ENCODE results near the gene TBL1X. TPM values are rescaled to one million over a fixed set of nuclear protein-coding genes. Genes with fewer than 3 reads are reported as not detected.
"Not testable (repeated sequence)": the region's sequence is repeated elsewhere in the genome, so short reads cannot be mapped to it uniquely, and the experiment has no call there.

The TBL1X gene
- total RNA-seq, 6 experiments from 2014 or later = 18.0 to 40.7 (median 20.8) TPM

DNA sequence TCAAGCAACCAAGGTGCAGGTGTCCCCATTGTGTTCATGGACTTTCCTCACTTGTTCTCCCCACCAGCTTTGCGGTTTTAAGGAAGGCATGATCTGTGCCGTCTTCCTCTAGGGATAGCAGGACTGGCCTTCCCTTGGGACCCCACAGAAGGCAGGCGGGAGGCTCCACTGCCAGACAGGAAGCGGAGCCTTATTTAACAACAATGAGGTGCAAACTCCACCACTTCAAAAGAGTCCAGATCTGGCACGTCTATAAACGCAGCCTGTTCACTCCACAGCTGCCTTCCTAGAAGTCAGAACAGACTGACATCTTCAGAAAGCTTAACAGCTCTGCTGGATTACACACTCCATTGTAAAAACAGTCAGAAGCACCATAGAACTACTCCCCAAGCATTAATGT, 302.5 kb downstream of the TBL1X start:
- intact Hi-C loops (cut with DNase I) = no loop called here
- no peak for ATAC-seq
- WGBS (ENCODE audit: insufficient coverage, low coverage, low lambda C conversion rate, missing lambda C conversion rate) = 45% methylated on average over 6 of the region's 6 CpGs
- no peak overlapping the region for H3K27ac ChIP-seq
- TF ChIP-seq POLR2A (IDR thresholded peaks at IDR 0.05) = no peak
- no peak for DNase-seq
- H3K27me3 ChIP-seq = peaks cover 0 to 4% of the 10 kb centered on the region in 2 donors
- H3K4me1 ChIP-seq = no peaks in the 10 kb centered on the region
- H3K9me3 ChIP-seq = no peaks in the 10 kb centered on the region
- no peak overlapping the region for H3K4me3 ChIP-seq
- no peaks in the 10 kb centered on the region for H3K36me3 ChIP-seq

DNA sequence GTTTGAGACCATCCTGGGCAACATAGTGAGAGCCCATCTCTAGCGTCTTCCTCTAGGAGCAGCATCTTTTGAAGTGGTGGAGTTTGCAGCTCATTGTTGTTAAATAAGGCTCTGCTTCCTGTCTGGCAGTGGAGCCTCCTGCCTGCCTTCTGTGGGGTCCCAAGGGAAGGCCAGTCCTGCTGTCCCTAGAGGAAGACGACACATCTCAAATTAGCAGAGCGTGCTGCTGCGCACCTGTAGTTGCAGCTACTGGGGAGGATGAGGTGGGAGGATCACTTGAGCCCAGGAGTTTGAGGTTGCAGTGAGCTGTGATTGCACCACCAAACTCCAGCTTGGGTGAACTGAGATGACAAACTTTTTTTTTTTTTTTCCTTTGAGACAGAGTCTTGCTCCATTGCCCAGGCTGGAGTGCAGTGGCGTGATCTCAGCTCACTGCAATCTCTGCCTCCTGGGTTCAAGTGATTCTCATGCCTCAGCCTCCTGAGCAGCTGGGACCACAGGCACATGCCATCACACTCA, 303.5 kb downstream of the TBL1X start:
- intact Hi-C loops (cut with DNase I); H3K4me1 ChIP-seq; H3K36me3 ChIP-seq; DNase-seq; H3K27ac ChIP-seq; ATAC-seq; H3K9me3 ChIP-seq; H3K27me3 ChIP-seq; H3K4me3 ChIP-seq: not testable (repeated sequence)
- WGBS (ENCODE audit: insufficient coverage, low coverage, low lambda C conversion rate, missing lambda C conversion rate) = 70% methylated on average over 4 of the region's 5 CpGs

DNA sequence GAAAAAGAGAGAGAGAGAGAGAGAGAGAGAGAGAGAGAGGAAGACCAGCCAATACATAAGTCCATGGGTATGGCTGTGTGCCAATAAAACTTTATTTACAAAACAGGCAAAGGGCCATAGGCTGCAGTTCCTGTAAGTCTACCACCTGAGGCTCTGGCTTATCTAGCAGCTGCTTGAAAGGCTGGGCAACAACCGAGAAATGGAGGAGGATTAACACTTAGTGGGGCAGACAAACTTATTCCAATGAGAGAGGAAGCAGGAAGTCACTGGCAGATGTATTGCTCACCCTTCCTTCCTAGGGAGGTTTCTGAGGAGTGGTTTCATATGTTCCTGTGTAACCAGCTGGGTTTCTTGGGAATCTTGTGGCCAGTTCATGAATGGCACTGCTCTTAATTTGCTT, 305.5 kb downstream of the TBL1X start:
- peaks cover 0 to 4% of the 10 kb centered on the region in 2 donors for H3K27me3 ChIP-seq
- H3K36me3 ChIP-seq = no peaks in the 10 kb centered on the region
- H3K9me3 ChIP-seq = no peaks in the 10 kb centered on the region
- TF ChIP-seq, protein P1, sequence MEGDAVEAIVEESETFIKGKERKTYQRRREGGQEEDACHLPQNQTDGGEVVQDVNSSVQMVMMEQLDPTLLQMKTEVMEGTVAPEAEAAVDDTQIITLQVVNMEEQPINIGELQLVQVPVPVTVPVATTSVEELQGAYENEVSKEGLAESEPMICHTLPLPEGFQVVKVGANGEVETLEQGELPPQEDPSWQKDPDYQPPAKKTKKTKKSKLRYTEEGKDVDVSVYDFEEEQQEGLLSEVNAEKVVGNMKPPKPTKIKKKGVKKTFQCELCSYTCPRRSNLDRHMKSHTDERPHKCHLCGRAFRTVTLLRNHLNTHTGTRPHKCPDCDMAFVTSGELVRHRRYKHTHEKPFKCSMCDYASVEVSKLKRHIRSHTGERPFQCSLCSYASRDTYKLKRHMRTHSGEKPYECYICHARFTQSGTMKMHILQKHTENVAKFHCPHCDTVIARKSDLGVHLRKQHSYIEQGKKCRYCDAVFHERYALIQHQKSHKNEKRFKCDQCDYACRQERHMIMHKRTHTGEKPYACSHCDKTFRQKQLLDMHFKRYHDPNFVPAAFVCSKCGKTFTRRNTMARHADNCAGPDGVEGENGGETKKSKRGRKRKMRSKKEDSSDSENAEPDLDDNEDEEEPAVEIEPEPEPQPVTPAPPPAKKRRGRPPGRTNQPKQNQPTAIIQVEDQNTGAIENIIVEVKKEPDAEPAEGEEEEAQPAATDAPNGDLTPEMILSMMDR (IDR thresholded peaks at IDR 0.05) = no peak
- TF ChIP-seq POLR2A (IDR thresholded peaks at IDR 0.05) = no peak
- DNase-seq (no peak), ATAC-seq (no peak)
- H3K27ac ChIP-seq = no peak overlapping the region
- H3K4me3 ChIP-seq = no peak overlapping the region
- 40% methylated on average over 1 of the region's 1 CpG for WGBS (ENCODE audit: insufficient coverage, low coverage, low lambda C conversion rate, missing lambda C conversion rate)
- H3K4me1 ChIP-seq = no peaks in the 10 kb centered on the region
- intact Hi-C loops (cut with DNase I) = no loop called here

DNA sequence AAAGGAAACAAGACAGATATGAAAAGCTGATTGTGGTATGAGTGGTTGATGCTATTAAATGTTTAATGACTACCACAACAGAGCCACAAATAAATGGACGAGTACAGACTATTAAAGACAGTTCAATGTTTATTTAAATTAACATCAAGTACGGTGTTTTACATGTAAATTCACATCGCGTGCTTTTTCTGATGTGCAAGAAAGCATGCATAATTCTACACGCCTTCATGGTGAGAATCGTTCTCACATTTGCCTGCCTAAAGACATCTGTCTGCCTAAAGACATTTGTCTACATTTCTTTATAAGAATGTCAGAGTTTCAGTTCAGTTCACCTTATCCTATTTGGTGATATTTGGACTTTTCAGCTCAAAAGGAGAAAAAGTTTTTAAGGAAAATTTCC, 308.1 kb downstream of the TBL1X start:
- Histone ChIP-seq H3K4me1 (no peaks in the 10 kb centered on the region), H3K9me3 (no peaks in the 10 kb centered on the region), H3K36me3 (no peaks in the 10 kb centered on the region), H3K27ac (no peak overlapping the region), H3K27me3 (no peaks in the 10 kb centered on the region), H3K4me3 (no peak overlapping the region)
- intact Hi-C loops (cut with DNase I) = no loop called here
- DNase-seq = no peak
- no peak for ATAC-seq
- 75% methylated on average over 6 of the region's 6 CpGs for WGBS (ENCODE audit: insufficient coverage, low coverage, low lambda C conversion rate, missing lambda C conversion rate)
- TF ChIP-seq, protein P1 (IDR thresholded peaks at IDR 0.05) = no peak
- TF ChIP-seq POLR2A (IDR thresholded peaks at IDR 0.05) = no peak

DNA sequence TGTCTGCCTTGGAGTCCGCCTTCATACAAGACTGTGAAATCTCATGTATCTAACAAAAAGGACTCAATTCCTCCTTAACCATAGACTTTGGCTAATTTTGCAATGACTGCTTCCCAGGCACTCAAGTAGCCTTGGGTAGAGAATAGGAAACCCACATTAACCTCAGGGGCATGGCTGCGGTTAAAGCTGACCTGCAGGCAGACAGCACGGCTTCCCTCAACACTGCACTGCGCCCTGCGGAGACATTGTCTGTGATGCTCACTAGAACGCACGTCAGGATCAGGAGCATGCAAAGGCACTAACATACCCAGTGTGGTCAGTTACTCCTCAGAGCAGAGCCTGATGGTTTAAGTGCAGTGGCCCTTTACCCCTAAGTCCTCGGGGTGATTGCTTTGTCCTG, 311.1 kb downstream of the TBL1X start:
- Histone ChIP-seq H3K4me3 (no peak overlapping the region), H3K27ac (no peak overlapping the region), H3K27me3 (no peaks in the 10 kb centered on the region), H3K9me3 (no peaks in the 10 kb centered on the region), H3K36me3 (no peaks in the 10 kb centered on the region), H3K4me1 (no peaks in the 10 kb centered on the region)
- TF ChIP-seq, protein P1 (IDR thresholded peaks at IDR 0.05) = no peak
- no peak for TF ChIP-seq POLR2A (IDR thresholded peaks at IDR 0.05)
- ATAC-seq (no peak), DNase-seq (no peak)
- 53% methylated on average over 8 of the region's 8 CpGs for WGBS (ENCODE audit: insufficient coverage, low coverage, low lambda C conversion rate, missing lambda C conversion rate)
- intact Hi-C loops (cut with DNase I) = no loop called here

DNA sequence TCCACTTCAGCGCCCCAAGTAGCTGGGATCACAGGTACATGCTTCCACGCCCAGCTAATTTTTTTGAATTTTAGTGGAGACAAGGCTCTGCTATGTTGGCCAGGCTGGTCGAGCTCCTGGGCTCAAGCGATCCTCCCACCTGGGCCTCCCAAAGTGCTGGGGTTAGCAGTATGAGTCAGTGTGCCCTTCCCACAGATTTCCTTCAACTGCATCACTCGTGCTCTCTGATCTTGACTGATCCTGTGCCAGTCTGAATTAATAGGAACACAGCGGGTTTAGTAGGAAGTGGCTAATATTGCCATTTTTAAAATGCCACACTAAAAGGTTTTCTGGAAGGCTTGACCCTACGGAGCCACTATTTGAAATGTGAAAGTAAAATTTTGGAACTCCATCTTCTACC, 317.1 kb downstream of the TBL1X start:
- TF ChIP-seq POLR2A (IDR thresholded peaks at IDR 0.05) = no peak
- TF ChIP-seq, protein P1 (IDR thresholded peaks at IDR 0.05) = no peak
- no peak overlapping the region for H3K27ac ChIP-seq
- no peaks in the 10 kb centered on the region for H3K36me3 ChIP-seq
- WGBS (ENCODE audit: insufficient coverage, low coverage, low lambda C conversion rate, missing lambda C conversion rate) = 73% methylated on average over 5 of the region's 7 CpGs
- H3K27me3 ChIP-seq = no peaks in the 10 kb centered on the region
- no peaks in the 10 kb centered on the region for H3K4me1 ChIP-seq
- intact Hi-C loops (cut with DNase I) = no loop called here
- ATAC-seq (no peak), DNase-seq (no peak)
- H3K9me3 ChIP-seq = no peaks in the 10 kb centered on the region
- no peak overlapping the region for H3K4me3 ChIP-seq
